Astrocyte (in vitro differentiated cells and primary cell): ENCODE results near the gene TBC1D10B. TPM values are rescaled to one million over a fixed set of nuclear protein-coding genes. Genes with fewer than 3 reads are reported as not detected.
"Not testable (repeated sequence)": the region's sequence is repeated elsewhere in the genome, so short reads cannot be mapped to it uniquely, and the experiment has no call there.

Source experiments
- DNase-seq: peaks from one replicate; pipeline ENCODE4 v3.0.0-alpha.2; 2010; ENCODE audit warnings: low read depth
- FAIRE-seq: peaks from 2 replicates; lab custom pipeline; 2011; peaks lifted over from hg19 to GRCh38; lab: Jason Lieb, UNC
- H2AFZ ChIP-seq: 2 replicates; pipeline ENCODE4 v1.6.0; 2012; ENCODE audit warnings: low read depth, low read length, inconsistent platforms
- H3K27ac ChIP-seq: 2 replicates; pipeline ENCODE4 v1.5.1; 2011; ENCODE audit warnings: low read depth, low read length, inconsistent platforms
- H3K27me3 ChIP-seq: 2 replicates; pipeline ENCODE4 v1.6.0; 2011; ENCODE audit warnings: low read length, inconsistent platforms; ENCODE audit not compliant: insufficient read depth
- H3K36me3 ChIP-seq: 2 replicates; pipeline ENCODE4 v1.5.1; 2011; ENCODE audit warnings: low read length, inconsistent platforms; ENCODE audit not compliant: insufficient read depth
- H3K4me1 ChIP-seq: 2 replicates; pipeline ENCODE4 v1.5.1; 2011; ENCODE audit warnings: low read length, inconsistent platforms; ENCODE audit not compliant: insufficient read depth
- H3K4me2 ChIP-seq: 2 replicates; pipeline ENCODE4 v1.6.0; 2012; ENCODE audit warnings: low read length, inconsistent platforms
- H3K4me3 ChIP-seq: 2 replicates; pipeline ENCODE4 v1.5.1; 2011; ENCODE audit warnings: low read depth, mild to moderate bottlenecking, low read length, inconsistent platforms; ENCODE audit not compliant: insufficient read depth
- H3K79me2 ChIP-seq: 2 replicates; pipeline ENCODE4 v1.6.0; 2012; ENCODE audit warnings: mild to moderate bottlenecking, low read length, inconsistent platforms; ENCODE audit not compliant: insufficient read depth
- H3K9ac ChIP-seq: 2 replicates; pipeline ENCODE4 v1.6.0; 2012; ENCODE audit warnings: mild to moderate bottlenecking, low read length, inconsistent platforms
- H3K9me3 ChIP-seq: 2 replicates; pipeline ENCODE4 v1.5.1; 2012; ENCODE audit warnings: low read depth, mild to moderate bottlenecking, low read length, inconsistent platforms; ENCODE audit not compliant: insufficient read depth
- H4K20me1 ChIP-seq: 2 replicates; pipeline ENCODE4 v1.6.0; 2012; ENCODE audit warnings: low read length, inconsistent platforms; ENCODE audit not compliant: insufficient read depth
- H3K27ac Mint-ChIP-seq: one replicate; pipeline ENCODE4 v1.8.0; 2021; ENCODE audit warnings: mild to moderate bottlenecking, mixed read lengths; ENCODE audit not compliant: unreplicated experiment
- H3K27me3 Mint-ChIP-seq: one replicate; pipeline ENCODE4 v1.8.0; 2021; ENCODE audit warnings: low read depth, mixed read lengths; ENCODE audit not compliant: unreplicated experiment
- H3K36me3 Mint-ChIP-seq: one replicate; pipeline ENCODE4 v1.8.0; 2021; ENCODE audit warnings: low read depth, mixed read lengths; ENCODE audit not compliant: unreplicated experiment
- H3K4me1 Mint-ChIP-seq: one replicate; pipeline ENCODE4 v1.8.0; 2021; ENCODE audit warnings: low read depth, mixed read lengths; ENCODE audit not compliant: unreplicated experiment
- H3K4me3 Mint-ChIP-seq: one replicate; pipeline ENCODE4 v1.8.0; 2021; ENCODE audit warnings: mild to moderate bottlenecking, moderate library complexity, mixed read lengths; ENCODE audit not compliant: unreplicated experiment
- H3K9me3 Mint-ChIP-seq: one replicate; pipeline ENCODE4 v1.8.0; 2021; ENCODE audit warnings: mild to moderate bottlenecking, mixed read lengths; ENCODE audit not compliant: unreplicated experiment
- total RNA-seq: library from RNA; stranded (reverse); gene quantifications from 2 replicates; pipeline ENCODE4 v1.2.1, GENCODE V29; 2021

The TBC1D10B gene
- total RNA-seq, 1 donor from 2014 or later: 50.8 TPM

DNA sequence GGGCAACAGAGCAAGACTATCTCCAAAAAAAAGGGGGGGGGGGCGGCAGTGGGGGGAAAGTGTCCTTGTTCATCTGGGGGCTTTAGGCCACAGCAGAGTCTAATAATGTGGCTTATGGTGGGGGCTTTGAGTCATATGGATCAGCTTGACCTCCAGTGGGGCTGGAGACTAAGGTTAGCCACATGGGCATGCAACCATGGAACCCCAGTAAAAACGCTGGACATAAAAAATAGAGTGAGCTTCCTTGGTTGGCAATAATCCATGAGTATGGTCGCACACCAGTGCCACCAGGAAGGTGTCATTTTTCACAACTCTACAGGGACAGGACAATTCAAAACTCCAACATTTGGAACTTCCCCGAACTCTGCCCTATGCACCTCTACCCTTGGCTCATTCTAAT lies 59.4 kb downstream of the TBC1D10B start:
- not testable (repeated sequence) for H3K4me1 Mint-ChIP-seq, H3K9ac ChIP-seq, H3K79me2 ChIP-seq, H3K36me3 Mint-ChIP-seq, H3K27me3 ChIP-seq, H3K4me3 ChIP-seq, H3K27ac ChIP-seq, H3K4me1 ChIP-seq, H3K27me3 Mint-ChIP-seq, H3K9me3 ChIP-seq, H3K4me2 ChIP-seq, H3K27ac Mint-ChIP-seq, H3K9me3 Mint-ChIP-seq, DNase-seq, H4K20me1 ChIP-seq, H3K36me3 ChIP-seq, H3K4me3 Mint-ChIP-seq, H2AFZ ChIP-seq, FAIRE-seq

DNA sequence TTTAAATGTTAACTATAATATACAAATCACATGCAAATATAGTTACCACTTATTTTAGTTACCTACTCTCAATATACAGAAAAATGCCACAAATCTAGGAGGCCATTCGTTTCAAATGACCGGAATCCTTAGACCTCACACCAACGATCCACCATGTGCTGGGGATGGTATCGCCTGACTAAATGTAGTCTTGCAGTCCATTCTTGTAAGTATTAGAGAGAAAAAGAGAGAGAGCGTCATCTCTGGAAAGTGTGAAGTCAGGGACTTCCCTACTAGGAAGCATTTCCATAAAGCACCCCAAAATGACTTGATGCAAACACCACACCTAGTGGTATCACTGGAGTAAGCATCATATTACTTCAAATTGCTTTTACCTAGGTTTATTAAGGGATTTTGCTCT lies 61.0 kb downstream of the TBC1D10B start:
- not testable (repeated sequence) for H3K36me3 ChIP-seq, H3K27ac ChIP-seq, H2AFZ ChIP-seq, DNase-seq, FAIRE-seq, H3K4me1 ChIP-seq, H3K4me1 Mint-ChIP-seq, H3K4me2 ChIP-seq, H3K27me3 ChIP-seq, H3K27me3 Mint-ChIP-seq, H3K9me3 ChIP-seq, H3K4me3 ChIP-seq, H4K20me1 ChIP-seq, H3K79me2 ChIP-seq, H3K4me3 Mint-ChIP-seq, H3K27ac Mint-ChIP-seq, H3K9me3 Mint-ChIP-seq, H3K36me3 Mint-ChIP-seq, H3K9ac ChIP-seq

Other genes with a start within 250 kb of the TBC1D10B start
- 28.7 and 35.1 TPM in 2 replicates for gene MAPK3, start 247.3 kb downstream of the TBC1D10B start, total RNA-seq
- 3.1 and 4.0 TPM in 2 replicates for gene CORO1A, start 186.9 kb downstream of the TBC1D10B start, total RNA-seq
- gene BOLA2B, start 176.8 kb downstream of the TBC1D10B start, total RNA-seq: 125 and 149 TPM in 2 replicates
- gene SLX1A, start 176.6 kb downstream of the TBC1D10B start, total RNA-seq: 10.9 and 14.5 TPM in 2 replicates
- 8.6 and 11.9 TPM in 2 replicates for gene SULT1A3, start 171.2 kb downstream of the TBC1D10B start, total RNA-seq
- gene NPIPB13, start 122.0 kb downstream of the TBC1D10B start, total RNA-seq: 7.7 and 12.3 TPM in 2 replicates
- gene CD2BP2, start 15.2 kb downstream of the TBC1D10B start, total RNA-seq: 58.8 TPM in 2 replicates
- not detected in 2 replicates for gene MYL11, start 4.3 kb upstream of the TBC1D10B start, total RNA-seq
- 0.48 and 0.96 TPM in 2 replicates for gene SEPTIN1, start 12.1 kb upstream of the TBC1D10B start, total RNA-seq
- gene ZNF48, start 24.9 kb upstream of the TBC1D10B start, total RNA-seq: 16.0 and 19.5 TPM in 2 replicates
- gene ZNF771, start 37.1 kb upstream of the TBC1D10B start, total RNA-seq: 13.9 and 15.5 TPM in 2 replicates
- gene DCTPP1, start 59.5 kb upstream of the TBC1D10B start, total RNA-seq: 31.0 and 36.5 TPM in 2 replicates
- 37.0 and 38.2 TPM in 2 replicates for gene SEPHS2, start 75.4 kb upstream of the TBC1D10B start, total RNA-seq
- gene ITGAL, start 102.2 kb upstream of the TBC1D10B start, total RNA-seq: 0.23 TPM in 1 of 2 replicates, not detected in the other
- gene ZNF768, start 156.1 kb upstream of the TBC1D10B start, total RNA-seq: 23.1 and 26.6 TPM in 2 replicates
- gene ZNF747, start 164.4 kb upstream of the TBC1D10B start, total RNA-seq: 5.2 and 6.6 TPM in 2 replicates
- gene ZNF764, start 187.9 kb upstream of the TBC1D10B start, total RNA-seq: 6.9 and 8.5 TPM in 2 replicates
- 5.4 and 5.9 TPM in 2 replicates for gene ZNF688, start 201.2 kb upstream of the TBC1D10B start, total RNA-seq
- 9.3 and 9.7 TPM in 2 replicates for gene ZNF785, start 215.2 kb upstream of the TBC1D10B start, total RNA-seq
- gene ZNF689, start 239.9 kb upstream of the TBC1D10B start, total RNA-seq: 7.5 and 7.9 TPM in 2 replicates